ENCODE data around the gene ARHGEF18.
A peak's percentile ranks its signal among the peaks of the same experiment; 100 is the strongest.

ARHGEF18 gene

GRCh38 chr19:7360393-7360984 is 11.8 kb downstream of the ARHGEF18 start:
- no peak overlapping the region for H3K27ac ChIP-seq (ENCODE audit: low read length)
- no peaks in the 10 kb centered on the region for H3K79me2 ChIP-seq (ENCODE audit: insufficient read depth, low read length)
- TF ChIP-seq EZH2 (IDR thresholded peaks at IDR 0.05; ENCODE audit: borderline replicate concordance, low read depth, low read length, severe bottlenecking) (no peak), CTCF (IDR thresholded peaks at IDR 0.05; ENCODE audit: borderline replicate concordance, extremely low read depth, low read length, poor library complexity, severe bottlenecking) (no peak)
- no peak for ATAC-seq (ENCODE audit: insufficient read depth, low read depth)
- no peak overlapping the region for H3K4me2 ChIP-seq (ENCODE audit: insufficient read depth, low read length)
- no peak overlapping the region for H3K9ac ChIP-seq (ENCODE audit: low read depth, low read length)
- H3K4me3 ChIP-seq (ENCODE audit: low read depth in 1 of 2, low read length in 2 of 2) = no peak overlapping the region
- peaks cover 5% of the 10 kb centered on the region; the same call in 1 of the 2 replicates for H4K20me1 ChIP-seq (ENCODE audit: insufficient read depth, low read length)
- peaks cover 4% of the 10 kb centered on the region; the same call in 1 of the 2 replicates for H3K36me3 ChIP-seq (ENCODE audit: insufficient read depth, low read length)
- no peak overlapping the region for H2AFZ ChIP-seq (ENCODE audit: low read depth, low read length)
- DNase-seq = no peak
- H3K27me3 ChIP-seq (ENCODE audit: insufficient read depth, low read length, poor library complexity) = no peaks in the 10 kb centered on the region
- H3K9me3 ChIP-seq (ENCODE audit: insufficient read depth, low read length, severe bottlenecking) = no peaks in the 10 kb centered on the region
- H3K4me1 ChIP-seq (ENCODE audit: insufficient read depth, low read length) = no peaks in the 10 kb centered on the region

GRCh38 chr19:7363225-7363624 is 14.5 kb downstream of the ARHGEF18 start:
- no peak for TF ChIP-seq EZH2 (IDR thresholded peaks at IDR 0.05; ENCODE audit: borderline replicate concordance, low read depth, low read length, severe bottlenecking)
- no peak for TF ChIP-seq CTCF (IDR thresholded peaks at IDR 0.05; ENCODE audit: borderline replicate concordance, extremely low read depth, low read length, poor library complexity, severe bottlenecking)
- no peaks in the 10 kb centered on the region for H3K4me1 ChIP-seq (ENCODE audit: insufficient read depth, low read length)
- DNase-seq (no peak), ATAC-seq (ENCODE audit: insufficient read depth, low read depth) (no peak)
- no peak overlapping the region for H3K27ac ChIP-seq (ENCODE audit: low read length)
- H3K9ac ChIP-seq (ENCODE audit: low read depth, low read length) = no peak overlapping the region
- no peak overlapping the region for H2AFZ ChIP-seq (ENCODE audit: low read depth, low read length)
- H3K27me3 ChIP-seq (ENCODE audit: insufficient read depth, low read length, poor library complexity) = no peaks in the 10 kb centered on the region
- no peaks in the 10 kb centered on the region for H3K9me3 ChIP-seq (ENCODE audit: insufficient read depth, low read length, severe bottlenecking)
- no peak overlapping the region for H3K4me3 ChIP-seq (ENCODE audit: low read depth in 1 of 2, low read length in 2 of 2)
- H3K36me3 ChIP-seq (ENCODE audit: insufficient read depth, low read length) = peaks cover 4% of the 10 kb centered on the region; the same call in 1 of the 2 replicates
- H3K79me2 ChIP-seq (ENCODE audit: insufficient read depth, low read length) = no peaks in the 10 kb centered on the region
- H4K20me1 ChIP-seq (ENCODE audit: insufficient read depth, low read length) = peaks cover 5% of the 10 kb centered on the region; the same call in 1 of the 2 replicates
- H3K4me2 ChIP-seq (ENCODE audit: insufficient read depth, low read length) = no peak overlapping the region

- Histone ChIP-seq H3K4me2 (ENCODE audit: insufficient read depth, low read length) (no peak overlapping the region), H3K9me3 (ENCODE audit: insufficient read depth, low read length, severe bottlenecking) (no peaks in the 10 kb centered on the region), H3K9ac (ENCODE audit: low read depth, low read length) (no peak overlapping the region), H3K79me2 (ENCODE audit: insufficient read depth, low read length) (no peaks in the 10 kb centered on the region), H3K4me3 (ENCODE audit: low read depth in 1 of 2, low read length in 2 of 2) (no peak overlapping the region), H2AFZ (ENCODE audit: low read depth, low read length) (no peak overlapping the region), H3K4me1 (ENCODE audit: insufficient read depth, low read length) (no peaks in the 10 kb centered on the region), H3K36me3 (ENCODE audit: insufficient read depth, low read length) (peaks cover 4% of the 10 kb centered on the region; the same call in 1 of the 2 replicates), H3K27me3 (ENCODE audit: insufficient read depth, low read length, poor library complexity) (no peaks in the 10 kb centered on the region), H3K27ac (ENCODE audit: low read length) (no peak overlapping the region), H4K20me1 (ENCODE audit: insufficient read depth, low read length) (peaks cover 5% of the 10 kb centered on the region; the same call in 1 of the 2 replicates)
- DNase-seq = peak; percentile 32
- ATAC-seq (ENCODE audit: insufficient read depth, low read depth) = peak; percentile 59
- TF ChIP-seq EZH2 (IDR thresholded peaks at IDR 0.05; ENCODE audit: borderline replicate concordance, low read depth, low read length, severe bottlenecking) (no peak), CTCF (IDR thresholded peaks at IDR 0.05; ENCODE audit: borderline replicate concordance, extremely low read depth, low read length, poor library complexity, severe bottlenecking) (peak; percentile 70)
Measured at GRCh38 chr19:7366701-7367420, 18.1 kb downstream of the ARHGEF18 start.

Measured in DND-41 (cell line).